BE2C (cell line): ENCODE results near the gene NRF1.

Experiments
- DNase-seq: peaks from one replicate; pipeline ENCODE4 v3.0.0-alpha.2; 2020
- H3K27me3 ChIP-seq: fragments of 250-450 bp; sonication (Bioruptor Pico); 2 replicates; pipeline ENCODE4 v1.5.1; 2020; ENCODE audit warnings: mild to moderate bottlenecking
- H3K36me3 ChIP-seq: fragments of 250-450 bp; sonication (Bioruptor Pico); 2 replicates; pipeline ENCODE4 v1.5.1; 2020; ENCODE audit warnings: mild to moderate bottlenecking
- H3K4me1 ChIP-seq: fragments of 250-450 bp; sonication (Bioruptor Pico); 2 replicates; pipeline ENCODE4 v1.5.1; 2020
- H3K4me3 ChIP-seq: 2 replicates; pipeline ENCODE4 v1.5.1; 2011; ENCODE audit warnings: low read depth, low read length
- H3K9me3 ChIP-seq: fragments of 250-450 bp; sonication (Bioruptor Pico); 2 replicates; pipeline ENCODE4 v1.5.1; 2020
- TF ChIP-seq, protein P1 (sequence below): IDR thresholded peaks from 2 replicates; pipeline ENCODE4 v1.5.1; 2012; ENCODE audit warnings: mild to moderate bottlenecking, low read depth, low read length

Gene NRF1

GRCh38 chr7:129777195-129777844 is 165.8 kb downstream of the NRF1 start:
- Histone ChIP-seq H3K27me3 (peaks cover 41% of the 10 kb centered on the region), H3K36me3 (no peaks in the 10 kb centered on the region), H3K4me1 (no peaks in the 10 kb centered on the region; the same call in 1 of the 2 replicates), H3K9me3 (no peaks in the 10 kb centered on the region), H3K4me3 (no peak overlapping the region)
- TF ChIP-seq, protein P1, sequence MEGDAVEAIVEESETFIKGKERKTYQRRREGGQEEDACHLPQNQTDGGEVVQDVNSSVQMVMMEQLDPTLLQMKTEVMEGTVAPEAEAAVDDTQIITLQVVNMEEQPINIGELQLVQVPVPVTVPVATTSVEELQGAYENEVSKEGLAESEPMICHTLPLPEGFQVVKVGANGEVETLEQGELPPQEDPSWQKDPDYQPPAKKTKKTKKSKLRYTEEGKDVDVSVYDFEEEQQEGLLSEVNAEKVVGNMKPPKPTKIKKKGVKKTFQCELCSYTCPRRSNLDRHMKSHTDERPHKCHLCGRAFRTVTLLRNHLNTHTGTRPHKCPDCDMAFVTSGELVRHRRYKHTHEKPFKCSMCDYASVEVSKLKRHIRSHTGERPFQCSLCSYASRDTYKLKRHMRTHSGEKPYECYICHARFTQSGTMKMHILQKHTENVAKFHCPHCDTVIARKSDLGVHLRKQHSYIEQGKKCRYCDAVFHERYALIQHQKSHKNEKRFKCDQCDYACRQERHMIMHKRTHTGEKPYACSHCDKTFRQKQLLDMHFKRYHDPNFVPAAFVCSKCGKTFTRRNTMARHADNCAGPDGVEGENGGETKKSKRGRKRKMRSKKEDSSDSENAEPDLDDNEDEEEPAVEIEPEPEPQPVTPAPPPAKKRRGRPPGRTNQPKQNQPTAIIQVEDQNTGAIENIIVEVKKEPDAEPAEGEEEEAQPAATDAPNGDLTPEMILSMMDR, result no peak
- no peak for DNase-seq

GRCh38 chr7:129777993-129778769 is 166.7 kb downstream of the NRF1 start:
- TF ChIP-seq, protein P1, result no peak
- no peak overlapping the region for H3K4me3 ChIP-seq
- no peaks in the 10 kb centered on the region for H3K36me3 ChIP-seq
- no peak for DNase-seq
- H3K9me3 ChIP-seq, result no peaks in the 10 kb centered on the region
- H3K27me3 ChIP-seq, result peaks cover 50% of the 10 kb centered on the region
- no peaks in the 10 kb centered on the region; the same call in 1 of the 2 replicates for H3K4me1 ChIP-seq

DNA sequence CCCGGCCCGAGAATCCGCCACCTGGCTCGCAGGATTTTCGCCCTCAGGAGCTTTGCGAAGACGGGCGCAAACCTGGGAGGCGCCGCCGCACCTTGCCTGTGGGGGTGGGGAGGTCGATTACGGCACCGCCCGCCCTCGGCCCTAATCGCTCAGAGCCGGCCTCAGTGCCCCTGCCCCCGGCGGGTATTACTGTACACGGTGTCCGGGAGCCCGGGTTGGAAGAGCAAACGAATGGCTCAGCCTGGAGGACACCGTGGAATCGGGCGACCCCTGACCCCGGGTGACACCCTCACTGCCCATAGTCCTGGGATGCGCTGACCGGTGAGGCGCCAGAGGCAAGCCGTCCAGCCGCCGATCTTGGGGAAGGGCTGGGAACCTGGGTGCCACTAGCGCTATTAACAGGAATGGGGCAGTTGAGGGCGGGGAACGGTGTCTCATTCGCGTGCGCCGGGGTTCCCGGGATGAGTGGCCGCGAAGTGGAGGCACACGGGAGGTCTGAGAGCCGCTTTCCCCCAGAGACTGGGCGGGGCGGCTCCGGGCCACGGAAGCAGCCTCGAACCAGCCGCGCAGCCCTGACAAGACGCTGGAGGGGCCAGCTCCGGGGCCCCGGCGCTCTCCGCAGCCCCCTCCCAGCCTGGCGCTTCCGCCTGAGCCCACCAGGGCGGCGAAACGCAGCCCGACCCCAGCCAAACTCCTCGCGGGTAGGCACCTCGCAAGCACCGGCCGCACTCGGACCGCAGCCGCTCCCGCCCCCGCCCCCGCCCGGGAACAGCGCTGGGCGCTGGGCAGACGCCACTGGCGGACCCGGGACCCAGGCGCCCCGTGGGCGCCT is 167.5 kb downstream of the NRF1 start:
- no peak for DNase-seq
- H3K4me1 ChIP-seq, result no peaks in the 10 kb centered on the region; the same call in 1 of the 2 replicates
- peak overlapping the region; percentile 37; the same call in 1 of the 2 replicates for H3K4me3 ChIP-seq
- H3K27me3 ChIP-seq, result peaks cover 56% of the 10 kb centered on the region
- H3K36me3 ChIP-seq, result no peaks in the 10 kb centered on the region
- no peaks in the 10 kb centered on the region for H3K9me3 ChIP-seq
- TF ChIP-seq, protein P1, result no peak

DNA sequence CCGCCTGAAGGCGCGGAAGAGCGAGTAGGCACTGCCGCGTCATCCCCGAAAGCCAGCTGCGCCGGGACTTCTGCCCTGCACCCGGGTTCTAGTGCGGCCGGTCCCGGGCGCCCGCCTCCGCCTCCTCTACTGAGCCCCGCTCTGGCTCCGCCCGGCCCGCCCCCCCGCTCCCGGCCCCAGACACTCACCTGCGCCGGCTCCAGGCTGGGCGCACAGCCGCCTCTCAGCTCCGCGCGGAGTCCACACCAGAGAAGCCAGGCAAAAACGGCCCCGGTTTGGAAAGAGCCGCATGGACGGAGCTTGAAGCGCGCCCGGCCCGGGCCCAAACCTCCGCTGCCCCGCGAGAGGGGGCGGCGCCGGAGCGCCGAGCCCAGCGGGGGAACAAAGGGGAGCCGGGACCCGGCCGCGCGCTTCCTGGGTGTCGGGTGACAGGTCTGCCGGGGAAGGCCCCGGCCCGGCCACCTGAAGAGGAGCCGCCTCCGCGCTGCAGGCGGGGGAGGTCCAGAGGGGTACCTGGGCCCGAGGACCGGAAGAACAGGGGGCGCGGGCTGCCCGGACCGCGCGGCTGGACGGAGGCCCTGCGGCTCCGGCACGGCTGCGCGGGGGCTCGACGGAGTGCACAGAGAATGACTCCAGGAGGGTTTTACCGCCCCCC is 168.2 kb downstream of the NRF1 start:
- H3K36me3 ChIP-seq, result no peaks in the 10 kb centered on the region
- H3K4me1 ChIP-seq, result no peaks in the 10 kb centered on the region; the same call in 1 of the 2 replicates
- no peaks in the 10 kb centered on the region for H3K9me3 ChIP-seq
- no peak for DNase-seq
- TF ChIP-seq, protein P1, result no peak
- H3K4me3 ChIP-seq, result peak overlapping the region; percentile 37
- peaks cover 64% of the 10 kb centered on the region for H3K27me3 ChIP-seq

DNA sequence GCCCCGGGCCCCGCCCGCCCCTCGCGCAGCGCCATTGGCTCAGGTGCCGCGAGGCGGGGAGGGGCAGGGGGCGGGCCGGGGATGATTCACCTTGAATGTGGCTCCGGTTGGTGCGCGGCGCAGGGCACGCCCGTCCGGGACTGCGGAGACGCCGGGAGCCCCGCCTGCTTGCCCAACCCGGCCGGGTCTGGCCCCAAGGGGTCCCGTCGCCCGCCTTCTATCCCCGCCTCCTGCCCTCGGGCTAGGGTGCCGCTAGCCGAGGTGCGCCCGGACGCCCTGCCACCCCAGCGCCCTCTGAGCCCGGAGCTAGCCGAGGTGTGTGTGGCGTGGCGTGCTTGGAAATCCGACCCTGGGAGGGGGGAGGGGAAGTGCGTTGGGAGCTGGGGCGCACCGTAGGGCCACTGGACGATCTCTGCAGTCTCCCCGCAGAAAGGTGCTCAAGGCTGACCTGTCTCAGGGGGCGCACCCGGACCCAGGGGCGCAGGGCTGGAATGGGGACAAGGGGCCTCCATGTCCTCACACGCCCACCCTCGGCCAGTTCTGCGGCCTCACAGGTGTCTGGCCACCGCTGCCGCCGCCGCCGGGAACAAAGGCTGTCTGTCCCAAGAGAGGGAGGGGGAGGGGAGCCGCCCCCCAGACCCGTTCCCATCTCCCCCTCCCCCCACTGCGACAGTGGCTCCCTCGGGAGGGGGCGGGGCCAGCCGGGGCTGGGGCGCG is 168.9 kb downstream of the NRF1 start:
- H3K4me3 ChIP-seq, result peak overlapping the region; percentile 37
- DNase-seq, result peak; percentile 65
- no peaks in the 10 kb centered on the region; the same call in 1 of the 2 replicates for H3K4me1 ChIP-seq
- H3K36me3 ChIP-seq, result no peaks in the 10 kb centered on the region
- H3K27me3 ChIP-seq, result peaks cover 71% of the 10 kb centered on the region
- no peaks in the 10 kb centered on the region for H3K9me3 ChIP-seq
- TF ChIP-seq, protein P1, result no peak
